ENCODE data around the gene CARD9.

The CARD9 gene

DNA sequence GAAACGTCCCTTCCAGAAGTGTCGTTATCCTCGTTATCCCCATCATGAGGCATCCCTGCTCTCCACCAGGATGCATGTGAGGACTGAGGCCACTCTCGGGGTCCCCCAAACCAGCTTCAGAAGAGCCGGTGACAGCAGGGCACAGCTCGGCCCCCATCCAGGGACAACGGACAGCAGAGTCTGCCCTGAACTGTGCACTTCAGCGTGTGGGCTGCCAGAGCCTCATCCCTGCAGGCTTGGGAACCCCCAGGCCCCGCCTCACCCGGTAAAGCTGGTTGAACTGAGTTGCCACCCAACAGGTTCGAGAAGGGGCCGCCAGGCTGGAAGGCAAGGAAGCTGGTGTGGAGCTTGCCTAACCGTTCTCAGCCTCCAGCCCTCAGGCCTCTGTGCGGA is 710 bp upstream of the CARD9 start:
- Histone ChIP-seq H4K8ac (ENCODE audit: low read length) (peak overlapping the region; percentile 45), H3K4me3 (ENCODE audit: insufficient read depth in 1 of 2, low read depth in 1 of 2, low read length in 2 of 2) (no peak overlapping the region), H2BK120ac (ENCODE audit: low read depth, low read length) (no peak overlapping the region), H3K9ac (ENCODE audit: low read length) (no peak overlapping the region), H3K18ac (ENCODE audit: low read depth in 1 of 2, low read length in 2 of 2) (no peak overlapping the region), H2BK12ac (ENCODE audit: low read length in 2 of 2) (no peak overlapping the region), H2BK15ac (ENCODE audit: low read depth, poor library complexity, severe bottlenecking) (no peak overlapping the region), H3K36me3 (ENCODE audit: control insufficient read depth in 1 of 2, insufficient read depth in 2 of 2, low read depth in 1 of 2, low read length in 2 of 2) (peaks cover 38 to 70% of the 10 kb centered on the region in 2 experiments), H3K27me3 (ENCODE audit: control insufficient read depth in 1 of 2, insufficient read depth in 1 of 2, low read length in 2 of 2) (no peaks in the 10 kb centered on the region), H3K4me2 (ENCODE audit: low read length, poor library complexity, severe bottlenecking) (no peak overlapping the region), H2BK5ac (ENCODE audit: low read depth, low read length, poor library complexity, severe bottlenecking) (no peak overlapping the region), H2AFZ (ENCODE audit: low read depth, low read length) (no peak overlapping the region), H3K4ac (ENCODE audit: low read depth in 1 of 2, low read length in 2 of 2) (no peak overlapping the region), H2AK5ac (ENCODE audit: low read length, severe bottlenecking) (no peak overlapping the region), H3K14ac (ENCODE audit: low read length in 2 of 2) (no peak overlapping the region), H4K91ac (ENCODE audit: low read length) (no peak overlapping the region), H3K4me1 (ENCODE audit: control insufficient read depth, insufficient read depth, low read depth, low read length) (peaks cover 37% of the 10 kb centered on the region), H3K27ac (ENCODE audit: low read length, poor library complexity, severe bottlenecking) (no peak overlapping the region), H3K23ac (ENCODE audit: low read length in 2 of 2) (no peak overlapping the region), H3K79me1 (replicated peaks; ENCODE audit: low read length, poor library complexity, severe bottlenecking) (peaks cover 3% of the 10 kb centered on the region), H3K9me3 (ENCODE audit: control insufficient read depth, low read length) (no peaks in the 10 kb centered on the region)
- no peak for DNase-seq
- WGBS, result 93% methylated on average over 14 of the region's 14 CpGs

DNA sequence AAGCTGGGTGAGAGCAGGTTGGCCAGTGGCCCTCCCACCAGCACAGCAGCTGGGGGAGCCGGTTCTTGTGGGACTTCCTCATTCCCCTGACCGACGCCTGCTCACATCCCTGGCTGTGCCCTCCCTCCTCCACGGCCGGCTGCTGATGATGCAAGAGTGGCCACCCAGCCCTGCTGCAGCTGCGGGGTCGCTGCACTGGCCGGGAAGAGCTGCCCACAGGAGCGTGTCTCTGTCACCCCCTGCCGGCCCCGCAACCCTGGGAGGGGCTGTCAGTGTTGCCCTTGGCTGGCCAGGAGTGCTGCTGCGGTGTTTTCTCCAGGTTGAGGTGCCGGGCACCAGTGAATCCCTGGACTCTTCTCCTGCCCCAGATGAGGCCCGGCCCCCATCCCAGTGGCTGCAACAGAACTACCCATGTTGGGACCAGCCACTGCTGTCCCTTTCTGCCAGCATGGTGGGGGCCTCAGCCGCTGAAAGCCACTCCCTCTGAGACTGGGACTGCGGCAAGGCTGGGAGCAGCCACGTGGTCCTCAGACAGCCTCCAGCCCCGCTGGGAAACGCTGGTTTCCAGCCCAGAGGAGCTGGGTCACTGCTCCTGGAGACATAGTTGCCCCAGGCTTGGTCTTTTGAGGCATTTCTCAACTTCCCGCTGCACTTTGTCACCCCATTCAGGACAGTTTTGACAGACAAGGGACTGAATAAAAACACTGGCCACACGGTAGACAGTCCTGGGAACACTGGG is 739 bp downstream of the CARD9 start:
- H2BK15ac ChIP-seq (ENCODE audit: low read depth, poor library complexity, severe bottlenecking), result peak overlapping the region; percentile 78
- H3K4ac ChIP-seq (ENCODE audit: low read depth in 1 of 2, low read length in 2 of 2), result peak overlapping the region; percentile 5 to 70
- H3K36me3 ChIP-seq (ENCODE audit: control insufficient read depth in 1 of 2, insufficient read depth in 2 of 2, low read depth in 1 of 2, low read length in 2 of 2), result peaks cover 26 to 56% of the 10 kb centered on the region in 2 experiments
- peak overlapping the region; percentile 61 for H3K27ac ChIP-seq (ENCODE audit: low read length, poor library complexity, severe bottlenecking)
- 50% methylated on average over 21 of the region's 21 CpGs for WGBS
- H3K18ac ChIP-seq (ENCODE audit: low read depth in 1 of 2, low read length in 2 of 2), result peak overlapping the region; percentile 85 to 90
- H3K9ac ChIP-seq (ENCODE audit: low read length), result peak overlapping the region; percentile 53
- H3K9me3 ChIP-seq (ENCODE audit: control insufficient read depth, low read length), result no peaks in the 10 kb centered on the region
- peak; percentile 83 for DNase-seq
- no peak overlapping the region for H3K23ac ChIP-seq (ENCODE audit: low read length in 2 of 2)
- peak overlapping the region; percentile 65 to 69 for H2BK12ac ChIP-seq (ENCODE audit: low read length in 2 of 2)
- no peaks in the 10 kb centered on the region for H3K27me3 ChIP-seq (ENCODE audit: control insufficient read depth in 1 of 2, insufficient read depth in 1 of 2, low read length in 2 of 2)
- peak overlapping the region; percentile 63 for H2AK5ac ChIP-seq (ENCODE audit: low read length, severe bottlenecking)
- H3K79me1 ChIP-seq (replicated peaks; ENCODE audit: low read length, poor library complexity, severe bottlenecking), result peaks cover 3% of the 10 kb centered on the region
- peak overlapping the region; percentile 79 for H4K91ac ChIP-seq (ENCODE audit: low read length)
- H3K4me3 ChIP-seq (ENCODE audit: insufficient read depth in 1 of 2, low read depth in 1 of 2, low read length in 2 of 2), result peak overlapping the region in 1 of 2 experiments; percentile 33
- no peak overlapping the region for H2BK120ac ChIP-seq (ENCODE audit: low read depth, low read length)
- peak overlapping the region; percentile 0 for H3K4me2 ChIP-seq (ENCODE audit: low read length, poor library complexity, severe bottlenecking)
- H3K4me1 ChIP-seq (ENCODE audit: control insufficient read depth, insufficient read depth, low read depth, low read length), result peaks cover 39% of the 10 kb centered on the region
- peak overlapping the region; percentile 67 for H2AFZ ChIP-seq (ENCODE audit: low read depth, low read length)
- peak overlapping the region in 1 of 2 experiments; percentile 76 for H3K14ac ChIP-seq (ENCODE audit: low read length in 2 of 2)
- H2BK5ac ChIP-seq (ENCODE audit: low read depth, low read length, poor library complexity, severe bottlenecking), result no peak overlapping the region
- peak overlapping the region; percentile 93 for H4K8ac ChIP-seq (ENCODE audit: low read length)

DNA sequence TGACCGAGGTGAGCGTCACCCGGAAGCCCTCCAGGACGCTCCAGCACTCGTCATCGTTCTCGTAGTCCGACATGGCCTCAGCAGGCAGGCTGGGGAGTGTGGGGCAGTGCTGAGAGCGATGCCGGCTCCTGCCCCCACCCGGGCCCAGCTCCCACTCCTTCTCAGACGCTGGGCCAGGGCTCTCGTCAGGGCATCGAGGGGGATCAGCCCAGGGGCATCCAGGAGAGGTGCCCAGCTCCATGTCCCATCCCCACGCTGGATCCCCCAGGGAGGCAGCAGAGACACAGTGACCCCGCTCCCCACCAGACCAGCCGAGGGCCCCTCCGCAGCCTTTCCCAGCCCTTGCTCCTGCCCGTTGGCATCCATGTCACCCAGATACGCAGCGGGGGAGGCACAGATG is 1.5 kb downstream of the CARD9 start:
- Histone ChIP-seq H2BK120ac (ENCODE audit: low read depth, low read length) (peak overlapping the region; percentile 1), H3K36me3 (ENCODE audit: control insufficient read depth in 1 of 2, insufficient read depth in 2 of 2, low read depth in 1 of 2, low read length in 2 of 2) (peaks cover 23 to 48% of the 10 kb centered on the region in 2 experiments), H2BK5ac (ENCODE audit: low read depth, low read length, poor library complexity, severe bottlenecking) (no peak overlapping the region), H4K8ac (ENCODE audit: low read length) (peak overlapping the region; percentile 83), H3K23ac (ENCODE audit: low read length in 2 of 2) (no peak overlapping the region), H3K18ac (ENCODE audit: low read depth in 1 of 2, low read length in 2 of 2) (peak overlapping the region; percentile 85 to 90), H3K4me2 (ENCODE audit: low read length, poor library complexity, severe bottlenecking) (no peak overlapping the region), H3K4me1 (ENCODE audit: control insufficient read depth, insufficient read depth, low read depth, low read length) (peaks cover 41% of the 10 kb centered on the region), H3K4me3 (ENCODE audit: insufficient read depth in 1 of 2, low read depth in 1 of 2, low read length in 2 of 2) (no peak overlapping the region), H3K27ac (ENCODE audit: low read length, poor library complexity, severe bottlenecking) (peak overlapping the region; percentile 21), H2BK12ac (ENCODE audit: low read length in 2 of 2) (peak overlapping the region in 1 of 2 experiments; percentile 85), H3K4ac (ENCODE audit: low read depth in 1 of 2, low read length in 2 of 2) (peak overlapping the region; percentile 5 to 70), H3K79me1 (replicated peaks; ENCODE audit: low read length, poor library complexity, severe bottlenecking) (peaks cover 3% of the 10 kb centered on the region), H3K14ac (ENCODE audit: low read length in 2 of 2) (peak overlapping the region in 1 of 2 experiments; percentile 56), H2BK15ac (ENCODE audit: low read depth, poor library complexity, severe bottlenecking) (no peak overlapping the region), H3K9ac (ENCODE audit: low read length) (peak overlapping the region; percentile 53), H2AK5ac (ENCODE audit: low read length, severe bottlenecking) (peak overlapping the region; percentile 23), H4K91ac (ENCODE audit: low read length) (peak overlapping the region; percentile 79), H3K27me3 (ENCODE audit: control insufficient read depth in 1 of 2, insufficient read depth in 1 of 2, low read length in 2 of 2) (no peaks in the 10 kb centered on the region), H2AFZ (ENCODE audit: low read depth, low read length) (no peak overlapping the region), H3K9me3 (ENCODE audit: control insufficient read depth, low read length) (no peaks in the 10 kb centered on the region)
- no peak for DNase-seq
- 93% methylated on average over 21 of the region's 21 CpGs for WGBS

DNA sequence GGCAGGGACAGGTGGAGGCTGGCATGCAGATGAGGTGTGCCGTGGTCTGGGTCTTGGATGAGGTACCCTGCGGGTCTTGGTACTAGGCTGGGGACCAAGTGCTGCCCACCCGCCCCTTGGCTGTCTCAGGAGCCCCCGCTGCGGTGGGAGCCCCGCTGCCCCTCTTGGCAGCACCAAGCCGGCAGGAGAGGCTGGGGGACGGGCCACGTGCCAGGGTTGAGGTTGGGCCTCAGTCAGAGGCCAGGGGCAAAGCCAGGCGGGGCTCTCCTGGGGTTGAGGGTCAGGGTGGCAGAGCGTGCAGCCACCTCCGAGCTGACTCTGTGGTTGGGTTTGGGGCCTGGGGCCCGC is 2.0 kb downstream of the CARD9 start:
- no peak overlapping the region for H3K4me3 ChIP-seq (ENCODE audit: insufficient read depth in 1 of 2, low read depth in 1 of 2, low read length in 2 of 2)
- no peak overlapping the region for H3K27ac ChIP-seq (ENCODE audit: low read length, poor library complexity, severe bottlenecking)
- no peaks in the 10 kb centered on the region for H3K27me3 ChIP-seq (ENCODE audit: control insufficient read depth in 1 of 2, insufficient read depth in 1 of 2, low read length in 2 of 2)
- no peak overlapping the region for H2AFZ ChIP-seq (ENCODE audit: low read depth, low read length)
- no peak overlapping the region for H4K8ac ChIP-seq (ENCODE audit: low read length)
- over 99% methylated on average over 13 of the region's 13 CpGs for WGBS
- H2BK15ac ChIP-seq (ENCODE audit: low read depth, poor library complexity, severe bottlenecking), result no peak overlapping the region
- H3K4ac ChIP-seq (ENCODE audit: low read depth in 1 of 2, low read length in 2 of 2), result no peak overlapping the region
- peaks cover 2% of the 10 kb centered on the region for H3K79me1 ChIP-seq (replicated peaks; ENCODE audit: low read length, poor library complexity, severe bottlenecking)
- H2AK5ac ChIP-seq (ENCODE audit: low read length, severe bottlenecking), result no peak overlapping the region
- H2BK120ac ChIP-seq (ENCODE audit: low read depth, low read length), result no peak overlapping the region
- no peak for DNase-seq
- no peak overlapping the region for H3K4me2 ChIP-seq (ENCODE audit: low read length, poor library complexity, severe bottlenecking)
- no peak overlapping the region for H3K18ac ChIP-seq (ENCODE audit: low read depth in 1 of 2, low read length in 2 of 2)
- H3K23ac ChIP-seq (ENCODE audit: low read length in 2 of 2), result no peak overlapping the region
- H2BK12ac ChIP-seq (ENCODE audit: low read length in 2 of 2), result no peak overlapping the region
- H3K9me3 ChIP-seq (ENCODE audit: control insufficient read depth, low read length), result no peaks in the 10 kb centered on the region
- no peak overlapping the region for H4K91ac ChIP-seq (ENCODE audit: low read length)
- peaks cover 18 to 44% of the 10 kb centered on the region in 2 experiments for H3K36me3 ChIP-seq (ENCODE audit: control insufficient read depth in 1 of 2, insufficient read depth in 2 of 2, low read depth in 1 of 2, low read length in 2 of 2)
- H3K4me1 ChIP-seq (ENCODE audit: control insufficient read depth, insufficient read depth, low read depth, low read length), result peaks cover 41% of the 10 kb centered on the region
- no peak overlapping the region for H2BK5ac ChIP-seq (ENCODE audit: low read depth, low read length, poor library complexity, severe bottlenecking)
- H3K14ac ChIP-seq (ENCODE audit: low read length in 2 of 2), result no peak overlapping the region
- no peak overlapping the region for H3K9ac ChIP-seq (ENCODE audit: low read length)
